Neuronal stem cell (in vitro differentiated cells): ENCODE results near the gene LAMC3.
A peak's percentile ranks its signal among the peaks of the same experiment; 100 is the strongest.

Experiments used
- DNase-seq: peaks from one replicate; pipeline ENCODE4 v3.0.0-alpha.2; 2013; ENCODE audit warnings: low spot score
- H2AFZ ChIP-seq: one replicate; pipeline ENCODE4 v1.6.1; 2013; ENCODE audit warnings: mild to moderate bottlenecking, low read length, inconsistent platforms
- H2AK5ac ChIP-seq: 2 replicates; pipeline ENCODE4 v1.6.1; 2013; ENCODE audit warnings: low read depth, mild to moderate bottlenecking, inconsistent platforms, low read length, moderate library complexity, mixed read lengths
- H2BK120ac ChIP-seq: 2 replicates; pipeline ENCODE4 v1.6.1; 2013; ENCODE audit warnings: low read depth, mild to moderate bottlenecking, inconsistent platforms, low read length, moderate library complexity, mixed read lengths
- H2BK12ac ChIP-seq: one replicate; pipeline ENCODE4 v1.6.1; 2013; ENCODE audit warnings: low read length, inconsistent platforms
- H2BK15ac ChIP-seq: 2 replicates; pipeline ENCODE4 v1.6.1; 2013; ENCODE audit warnings: mild to moderate bottlenecking, low read length, inconsistent platforms, mixed read lengths
- H2BK5ac ChIP-seq: one replicate; pipeline ENCODE4 v1.6.1; 2013; ENCODE audit warnings: inconsistent platforms, mild to moderate bottlenecking, low read length, moderate library complexity
- H3K14ac ChIP-seq: one replicate; pipeline ENCODE4 v1.6.1; 2013; ENCODE audit warnings: low read length, inconsistent platforms
- H3K18ac ChIP-seq: 2 replicates; pipeline ENCODE4 v1.6.1; 2013; ENCODE audit warnings: low read length, inconsistent platforms
- H3K23ac ChIP-seq: 2 replicates; pipeline ENCODE4 v1.6.1; 2013; ENCODE audit warnings: low read depth, mild to moderate bottlenecking, mixed read lengths, low read length, inconsistent platforms; ENCODE audit not compliant: poor library complexity
- H3K27ac ChIP-seq: replicated peaks from 3 replicates; pipeline ENCODE4 v1.5.1; 2013; ENCODE audit warnings: low read length, inconsistent platforms
- H3K27me3 ChIP-seq, 3 experiments: 2 replicates each; pipeline ENCODE4 v1.6.1; 2013; ENCODE audit warnings: low read length in 3 of 3, mild to moderate bottlenecking in 2 of 3, inconsistent platforms in 1 of 3, low read depth in 1 of 3, mixed read lengths in 1 of 3, moderate library complexity in 1 of 3; ENCODE audit not compliant: control insufficient read depth in 3 of 3, insufficient read depth in 3 of 3
- H3K36me3 ChIP-seq, 2 donors: replicated peaks in 1 of 2; 2 replicates each; pipeline ENCODE4 v1.6.1; 2013; ENCODE audit warnings: low read length in 2 of 2; ENCODE audit not compliant: control insufficient read depth in 2 of 2, insufficient read depth in 2 of 2
- H3K4ac ChIP-seq: 2 replicates; pipeline ENCODE4 v1.6.1; 2013; ENCODE audit warnings: inconsistent platforms, mild to moderate bottlenecking, low read length, moderate library complexity
- H3K4me1 ChIP-seq, 2 donors: 1 replicate in 1 of 2; 2 replicates in 1 of 2; pipeline ENCODE4 v1.6.1; 2013; ENCODE audit warnings: low read length in 2 of 2, low read depth in 1 of 2; ENCODE audit not compliant: control insufficient read depth in 2 of 2, insufficient read depth in 1 of 2
- H3K4me2 ChIP-seq: one replicate; pipeline ENCODE4 v1.6.1; 2013; ENCODE audit warnings: mild to moderate bottlenecking, low read length, inconsistent platforms; ENCODE audit not compliant: insufficient read depth, poor library complexity, severe bottlenecking
- H3K4me3 ChIP-seq, 2 donors: 2 replicates each; pipeline ENCODE4 v1.5.1; 2013; ENCODE audit warnings: low read length in 2 of 2, mild to moderate bottlenecking in 2 of 2, inconsistent platforms in 1 of 2, moderate library complexity in 1 of 2
- H3K79me1 ChIP-seq: one replicate; pipeline ENCODE4 v1.6.1; 2013; ENCODE audit warnings: low read depth, mild to moderate bottlenecking, inconsistent platforms, low read length, moderate library complexity
- H3K9ac ChIP-seq: one replicate; pipeline ENCODE4 v1.6.1; 2013; ENCODE audit warnings: mild to moderate bottlenecking, low read depth, low read length, inconsistent platforms; ENCODE audit not compliant: poor library complexity
- H3K9me3 ChIP-seq, 2 donors: replicated peaks in 1 of 2; 2 replicates each; pipeline versions ENCODE3 to v1.6.1; 2013; ENCODE audit warnings: low read length in 2 of 2, mild to moderate bottlenecking in 2 of 2, inconsistent platforms in 1 of 2, low read depth in 1 of 2, mixed read lengths in 1 of 2, moderate library complexity in 1 of 2; ENCODE audit not compliant: control insufficient read depth in 2 of 2, insufficient read depth in 1 of 2
- H4K8ac ChIP-seq: one replicate; pipeline ENCODE4 v1.6.1; 2013; ENCODE audit warnings: low read depth, mild to moderate bottlenecking, inconsistent platforms, low read length, moderate library complexity
- H4K91ac ChIP-seq: one replicate; pipeline ENCODE4 v1.6.1; 2013; ENCODE audit warnings: low read length, low read depth, mild to moderate bottlenecking, inconsistent platforms; ENCODE audit not compliant: poor library complexity
- WGBS, 2 donors: extraction: QIAGEN DNeasy Blood & Tissue Kit; methylation state at CpG; one replicate each; pipeline ENCODE4 v1.1.7; 2013; ENCODE audit warnings: missing lambda C conversion rate in 2 of 2, mixed read lengths in 1 of 2; ENCODE audit not compliant: insufficient read length in 2 of 2, insufficient replicate concordance in 1 of 2; ENCODE audit errors: extremely low coverage in 2 of 2; 5-methylcytosine and 5-hydroxymethylcytosine counted together

Gene LAMC3

DNA sequence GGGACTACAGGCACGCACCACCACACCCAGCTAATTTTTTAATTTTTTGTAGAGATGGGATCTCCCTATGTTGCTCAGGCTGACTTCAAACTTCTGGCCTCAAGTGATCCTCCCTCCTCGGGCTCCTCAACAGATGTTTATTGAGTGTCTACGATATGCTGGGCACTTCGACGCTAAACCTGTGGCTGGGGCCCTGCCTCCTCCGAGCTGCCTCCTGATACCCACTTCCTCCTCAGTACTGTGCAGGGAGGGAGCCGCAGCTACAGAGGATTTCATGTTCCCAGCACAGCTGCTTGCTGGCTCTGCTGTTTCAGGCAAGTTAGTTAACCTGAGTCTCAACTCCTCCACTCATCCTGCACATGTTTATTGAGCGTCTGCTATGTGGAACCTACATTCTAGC, 97.0 kb downstream of the LAMC3 start:
- Histone ChIP-seq H3K18ac (no peak overlapping the region), H2AFZ (no peak overlapping the region), H2AK5ac (no peak overlapping the region), H2BK5ac (no peak overlapping the region), H3K27ac (no peak overlapping the region), H3K4ac (no peak overlapping the region), H3K4me1 (peaks cover under 1 to 1% of the 10 kb centered on the region in 2 donors), H2BK15ac (no peak overlapping the region), H3K4me2 (no peak overlapping the region), H3K9ac (no peak overlapping the region), H3K4me3 (no peak overlapping the region), H3K27me3 (no peaks in the 10 kb centered on the region), H2BK12ac (no peak overlapping the region), H3K79me1 (peaks cover 4% of the 10 kb centered on the region), H3K36me3 (peaks cover 27 to 40% of the 10 kb centered on the region in 2 donors), H3K23ac (peak overlapping the region; percentile 82), H4K91ac (no peak overlapping the region), H3K9me3 (no peaks in the 10 kb centered on the region), H3K14ac (no peak overlapping the region), H4K8ac (no peak overlapping the region), H2BK120ac (no peak overlapping the region)
- WGBS, 2 donors: no CpG with 5 or more reads among the region's 8 CpGs
- DNase-seq: no peak

DNA sequence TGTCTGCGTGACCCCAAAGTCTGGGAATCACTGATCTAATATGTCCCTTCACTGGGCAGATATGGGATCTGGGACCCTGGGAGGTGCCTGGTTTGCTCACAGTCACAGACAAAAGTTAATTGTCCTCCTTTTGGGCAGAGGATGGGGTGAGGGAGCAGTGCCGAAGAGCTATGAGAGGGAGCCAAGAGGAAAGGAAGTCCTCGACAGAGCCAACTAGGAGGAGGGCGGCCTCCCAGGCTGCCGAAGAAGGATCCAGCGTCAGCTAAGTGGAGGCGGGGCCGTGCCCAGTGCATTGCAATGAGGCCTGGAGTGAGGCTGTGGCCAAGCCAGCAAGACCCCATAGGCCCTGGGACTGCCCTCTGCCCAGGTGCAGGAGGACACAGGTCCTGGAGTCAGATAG, 98.8 kb downstream of the LAMC3 start:
- Histone ChIP-seq H3K14ac (no peak overlapping the region), H2BK12ac (no peak overlapping the region), H3K4me1 (peaks cover 15 to 17% of the 10 kb centered on the region in 2 donors), H3K27ac (no peak overlapping the region), H3K4me3 (no peak overlapping the region), H3K9me3 (no peaks in the 10 kb centered on the region), H2AFZ (no peak overlapping the region), H4K91ac (no peak overlapping the region), H2BK120ac (no peak overlapping the region), H3K36me3 (peaks cover 22 to 36% of the 10 kb centered on the region in 2 donors), H3K79me1 (peaks cover 7% of the 10 kb centered on the region), H3K9ac (no peak overlapping the region), H2AK5ac (no peak overlapping the region), H4K8ac (no peak overlapping the region), H3K4ac (no peak overlapping the region), H3K4me2 (no peak overlapping the region), H3K18ac (no peak overlapping the region), H3K27me3 (no peaks in the 10 kb centered on the region), H2BK15ac (no peak overlapping the region), H2BK5ac (no peak overlapping the region), H3K23ac (peak overlapping the region; percentile 93)
- no peak for DNase-seq
- no CpG with 5 or more reads among the region's 8 CpGs for WGBS, 2 donors

GRCh38 chr9:131111186-131111853, 102.3 kb downstream of the LAMC3 start:
- peak overlapping the region; percentile 97 for H3K27ac ChIP-seq
- no CpG with 5 or more reads among the region's 10 CpGs for WGBS, 2 donors
- H3K4me1 ChIP-seq: peaks cover 16 to 18% of the 10 kb centered on the region in 2 donors
- H2AK5ac ChIP-seq: peak overlapping the region; percentile 94
- H3K79me1 ChIP-seq: peaks cover 3% of the 10 kb centered on the region
- H3K27me3 ChIP-seq: no peaks in the 10 kb centered on the region
- peak overlapping the region; percentile 99 for H2BK5ac ChIP-seq
- peak overlapping the region; percentile 69 for H3K4ac ChIP-seq
- no peaks in the 10 kb centered on the region for H3K9me3 ChIP-seq
- peak overlapping the region; percentile 99 for H4K91ac ChIP-seq
- no peak overlapping the region for H3K14ac ChIP-seq
- H2BK15ac ChIP-seq: peak overlapping the region; percentile 95
- H3K23ac ChIP-seq: peak overlapping the region; percentile 68
- no peak overlapping the region for H2BK12ac ChIP-seq
- peak overlapping the region; percentile 92 for H2AFZ ChIP-seq
- peaks cover 17 to 42% of the 10 kb centered on the region in 2 donors for H3K36me3 ChIP-seq
- peak overlapping the region; percentile 88 for H3K9ac ChIP-seq
- H3K4me3 ChIP-seq: no peak overlapping the region
- peak overlapping the region; percentile 93 for H3K18ac ChIP-seq
- H3K4me2 ChIP-seq: peak overlapping the region; percentile 32
- H4K8ac ChIP-seq: peak overlapping the region; percentile 75
- no peak for DNase-seq
- H2BK120ac ChIP-seq: peak overlapping the region; percentile 84

DNA sequence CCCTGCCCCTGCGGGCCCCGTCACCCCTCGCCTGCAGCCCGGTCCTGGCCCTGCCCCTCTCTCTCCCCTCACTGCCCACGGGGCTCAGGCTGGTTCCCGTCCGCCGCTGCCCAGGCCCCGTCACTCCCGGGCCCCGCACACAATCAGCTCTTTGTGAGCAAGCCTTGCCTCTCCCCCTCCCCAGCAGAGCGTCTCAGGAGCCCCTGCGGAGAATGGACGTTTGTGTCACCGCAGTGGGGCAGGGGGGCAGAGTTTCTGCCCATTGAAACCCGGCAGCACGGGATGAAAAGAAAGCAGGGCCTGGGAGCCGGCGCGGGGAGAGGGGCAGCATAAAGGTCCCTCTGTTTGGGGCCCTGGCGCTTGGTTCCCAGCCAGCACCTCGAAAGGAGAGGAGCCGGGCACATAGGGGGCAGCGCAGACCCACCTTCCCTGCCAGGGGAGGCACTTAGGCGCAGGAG, 102.9 kb downstream of the LAMC3 start:
- Histone ChIP-seq H3K18ac (peak overlapping the region; percentile 93), H3K23ac (peak overlapping the region; percentile 37), H4K91ac (peak overlapping the region; percentile 99), H3K9ac (no peak overlapping the region), H2AK5ac (peak overlapping the region; percentile 94), H3K79me1 (peaks cover 3% of the 10 kb centered on the region), H2BK12ac (peak overlapping the region; percentile 27), H3K4me2 (peak overlapping the region; percentile 32), H2AFZ (peak overlapping the region; percentile 92), H3K4ac (no peak overlapping the region), H3K27ac (peak overlapping the region; percentile 97), H2BK120ac (peak overlapping the region; percentile 84), H3K4me1 (peaks cover 16 to 18% of the 10 kb centered on the region in 2 donors), H3K9me3 (no peaks in the 10 kb centered on the region), H3K27me3 (no peaks in the 10 kb centered on the region), H3K14ac (no peak overlapping the region), H3K4me3 (no peak overlapping the region), H2BK15ac (peak overlapping the region; percentile 95), H2BK5ac (peak overlapping the region; percentile 99), H3K36me3 (peaks cover 18 to 43% of the 10 kb centered on the region in 2 donors), H4K8ac (no peak overlapping the region)
- no CpG with 5 or more reads among the region's 25 CpGs for WGBS, 2 donors
- DNase-seq: peak; percentile 83
